Suprapubic skin (tissue), 3 donors: ENCODE data around the gene MARCHF10.

ENCODE experiments used
- POLR2A ChIP-seq, 2 donors: fragments of 450-650 bp; IDR thresholded peaks; one replicate each; pipeline ENCODE4 v1.6.1; 2017; ENCODE audit warnings: antibody characterized with exemption in 2 of 2, mild to moderate bottlenecking in 2 of 2, moderate library complexity in 2 of 2
- TF ChIP-seq, protein P1 (sequence below), 2 donors: fragments of 200-600 bp in 1 of 2; fragments of 450-650 bp in 1 of 2; sonication (generic) in 1 of 2; IDR thresholded peaks; one replicate each; pipeline ENCODE4 v1.5.1; 2016 to 2019; ENCODE audit warnings: antibody characterized with exemption in 2 of 2, mild to moderate bottlenecking in 1 of 2, moderate library complexity in 1 of 2

DNA sequence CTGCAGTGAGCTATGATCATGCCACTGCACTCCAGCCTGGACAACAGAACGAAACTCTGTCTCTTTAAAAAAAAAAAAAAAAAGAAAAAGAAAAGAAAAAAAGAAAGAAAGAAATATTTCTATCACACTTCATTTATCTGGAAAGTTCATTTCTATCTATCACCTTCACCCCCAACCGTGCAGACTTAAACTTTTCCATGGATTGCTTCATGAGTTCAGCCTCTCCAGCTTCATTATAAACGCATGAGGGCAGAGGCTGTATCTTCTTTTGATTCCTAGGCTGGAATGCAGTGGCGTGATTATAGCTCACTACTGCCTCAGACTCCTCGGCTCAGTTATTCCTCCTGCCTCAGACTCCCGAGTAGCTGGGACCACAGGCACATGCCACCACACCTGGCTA is 152.5 kb downstream of the MARCHF10 start:
- TF ChIP-seq POLR2A (IDR thresholded peaks at IDR 0.05), result no peak
- TF ChIP-seq, protein P1, sequence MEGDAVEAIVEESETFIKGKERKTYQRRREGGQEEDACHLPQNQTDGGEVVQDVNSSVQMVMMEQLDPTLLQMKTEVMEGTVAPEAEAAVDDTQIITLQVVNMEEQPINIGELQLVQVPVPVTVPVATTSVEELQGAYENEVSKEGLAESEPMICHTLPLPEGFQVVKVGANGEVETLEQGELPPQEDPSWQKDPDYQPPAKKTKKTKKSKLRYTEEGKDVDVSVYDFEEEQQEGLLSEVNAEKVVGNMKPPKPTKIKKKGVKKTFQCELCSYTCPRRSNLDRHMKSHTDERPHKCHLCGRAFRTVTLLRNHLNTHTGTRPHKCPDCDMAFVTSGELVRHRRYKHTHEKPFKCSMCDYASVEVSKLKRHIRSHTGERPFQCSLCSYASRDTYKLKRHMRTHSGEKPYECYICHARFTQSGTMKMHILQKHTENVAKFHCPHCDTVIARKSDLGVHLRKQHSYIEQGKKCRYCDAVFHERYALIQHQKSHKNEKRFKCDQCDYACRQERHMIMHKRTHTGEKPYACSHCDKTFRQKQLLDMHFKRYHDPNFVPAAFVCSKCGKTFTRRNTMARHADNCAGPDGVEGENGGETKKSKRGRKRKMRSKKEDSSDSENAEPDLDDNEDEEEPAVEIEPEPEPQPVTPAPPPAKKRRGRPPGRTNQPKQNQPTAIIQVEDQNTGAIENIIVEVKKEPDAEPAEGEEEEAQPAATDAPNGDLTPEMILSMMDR (IDR thresholded peaks at IDR 0.05), result no peak
